ENCODE measurements around the gene RTN4IP1.
"Not testable (repeated sequence)": the region's sequence is repeated elsewhere in the genome, so short reads cannot be mapped to it uniquely, and the experiment has no call there.

Gene RTN4IP1

GRCh38 chr6:106628658-106629102 lies 618 bp downstream of the RTN4IP1 start:
- in situ Hi-C loops (cut with MboI; ENCODE audit: low sequenced_read_pairs) = no loop called here

GRCh38 chr6:106627760-106628159 lies 1.5 kb downstream of the RTN4IP1 start:
- in situ Hi-C loops (cut with MboI; ENCODE audit: low sequenced_read_pairs) = not testable (repeated sequence)

- in situ Hi-C loops (cut with MboI; ENCODE audit: low sequenced_read_pairs) = no loop called here
Observed at GRCh38 chr6:106626485-106626884, 2.8 kb downstream of the RTN4IP1 start.

GRCh38 chr6:106623039-106623438 lies 6.3 kb downstream of the RTN4IP1 start:
- in situ Hi-C loops (cut with MboI; ENCODE audit: low sequenced_read_pairs) = no loop called here

- in situ Hi-C loops (cut with MboI; ENCODE audit: low sequenced_read_pairs) = no loop called here
Observed at GRCh38 chr6:106622412-106622811, 6.9 kb downstream of the RTN4IP1 start.

- in situ Hi-C loops (cut with MboI; ENCODE audit: low sequenced_read_pairs) = no loop called here
Observed at GRCh38 chr6:106620931-106621672, 8.2 kb downstream of the RTN4IP1 start.

GRCh38 chr6:106619223-106619622 lies 10.1 kb downstream of the RTN4IP1 start:
- in situ Hi-C loops (cut with MboI; ENCODE audit: low sequenced_read_pairs) = no loop called here

GRCh38 chr6:106618324-106618723 lies 11.0 kb downstream of the RTN4IP1 start:
- in situ Hi-C loops (cut with MboI; ENCODE audit: low sequenced_read_pairs) = no loop called here

GRCh38 chr6:106617857-106618256 lies 11.4 kb downstream of the RTN4IP1 start:
- in situ Hi-C loops (cut with MboI; ENCODE audit: low sequenced_read_pairs) = no loop called here

GRCh38 chr6:106617302-106617701 lies 12.0 kb downstream of the RTN4IP1 start:
- in situ Hi-C loops (cut with MboI; ENCODE audit: low sequenced_read_pairs) = no loop called here

GRCh38 chr6:106614592-106615257 lies 14.6 kb downstream of the RTN4IP1 start:
- in situ Hi-C loops (cut with MboI; ENCODE audit: low sequenced_read_pairs) = no loop called here

- in situ Hi-C loops (cut with MboI; ENCODE audit: low sequenced_read_pairs) = no loop called here
Observed at GRCh38 chr6:106614166-106614565, 15.1 kb downstream of the RTN4IP1 start.

- in situ Hi-C loops (cut with MboI; ENCODE audit: low sequenced_read_pairs) = no loop called here
Observed at GRCh38 chr6:106613590-106613989, 15.7 kb downstream of the RTN4IP1 start.

GRCh38 chr6:106612671-106613416 lies 16.5 kb downstream of the RTN4IP1 start:
- in situ Hi-C loops (cut with MboI; ENCODE audit: low sequenced_read_pairs) = no loop called here

GRCh38 chr6:106611030-106611429 lies 18.3 kb downstream of the RTN4IP1 start:
- in situ Hi-C loops (cut with MboI; ENCODE audit: low sequenced_read_pairs) = no loop called here

- in situ Hi-C loops (cut with MboI; ENCODE audit: low sequenced_read_pairs) = no loop called here
Observed at GRCh38 chr6:106609699-106610098, 19.6 kb downstream of the RTN4IP1 start.

GRCh38 chr6:106608080-106608668 lies 21.1 kb downstream of the RTN4IP1 start:
- in situ Hi-C loops (cut with MboI; ENCODE audit: low sequenced_read_pairs) = no loop called here

GRCh38 chr6:106600329-106600728 lies 29.0 kb downstream of the RTN4IP1 start:
- in situ Hi-C loops (cut with MboI; ENCODE audit: low sequenced_read_pairs) = no loop called here

- in situ Hi-C loops (cut with MboI; ENCODE audit: low sequenced_read_pairs) = no loop called here
Observed at GRCh38 chr6:106599440-106599839, 29.9 kb downstream of the RTN4IP1 start.

GRCh38 chr6:106591111-106591825 lies 38.0 kb downstream of the RTN4IP1 start:
- in situ Hi-C loops (cut with MboI; ENCODE audit: low sequenced_read_pairs) = no loop called here

- in situ Hi-C loops (cut with MboI; ENCODE audit: low sequenced_read_pairs) = not testable (repeated sequence)
Observed at GRCh38 chr6:106588937-106589336, 40.4 kb downstream of the RTN4IP1 start.
